HS-27A (cell line): ENCODE measurements around the gene SEPTIN12.

Experiments used
- DNase-seq: peaks from one replicate; pipeline ENCODE4 v3.0.0-alpha.2; 2012; ENCODE audit warnings: low read depth, missing footprints

Gene SEPTIN12

GRCh38 chr16:4787627-4788482, at the start of gene SEPTIN12:
TSS of gene SEPTIN12 (minus strand) at chr16:4788345. CDS start at chr16:4787645, 700 bp downstream.
- DNase-seq: no peak

- no peak for DNase-seq
Observed at GRCh38 chr16:4836727-4837126, 48.6 kb upstream of the SEPTIN12 start.

DNA sequence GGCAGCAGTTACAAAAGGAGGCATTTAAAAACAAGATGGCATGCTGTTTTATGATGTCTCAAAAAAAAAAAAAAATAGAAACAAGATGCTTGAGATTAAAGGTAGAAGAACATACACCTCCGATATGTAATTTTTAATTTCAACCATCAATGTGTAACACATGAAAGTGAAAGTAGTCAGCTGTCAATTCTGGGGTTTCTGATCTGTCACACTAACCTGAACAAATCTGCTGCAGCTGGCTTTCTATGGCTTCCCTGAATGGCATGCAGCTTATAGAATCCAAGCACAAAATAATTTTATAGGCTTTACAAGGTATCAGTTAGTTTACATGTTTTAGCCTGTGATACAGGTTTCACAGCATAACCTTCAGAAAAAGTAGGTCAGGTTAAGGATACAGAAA, 45.4 kb upstream of the SEPTIN12 start:
- DNase-seq: no peak

GRCh38 chr16:4832698-4833343, 44.7 kb upstream of the SEPTIN12 start:
- DNase-seq: no peak

DNA sequence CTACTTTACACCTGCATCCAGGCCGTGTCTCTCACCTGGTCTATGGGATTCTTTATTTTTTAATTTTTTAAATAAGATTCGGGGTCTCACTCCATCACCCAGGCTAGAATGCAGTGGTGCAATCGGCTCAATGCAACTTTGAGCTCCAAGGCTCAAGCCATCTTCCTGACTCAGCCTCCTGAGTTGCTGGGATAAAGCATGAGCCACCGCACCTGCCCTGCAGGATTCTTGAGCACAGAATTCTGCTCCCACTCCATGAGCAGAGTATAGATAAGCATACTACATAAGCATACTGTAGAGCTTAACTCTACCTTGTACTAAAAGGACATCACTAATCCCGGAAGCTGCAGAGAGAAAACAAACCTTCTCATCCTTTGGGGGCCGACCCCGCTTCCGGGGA, 43.5 kb upstream of the SEPTIN12 start:
- no peak for DNase-seq

DNA sequence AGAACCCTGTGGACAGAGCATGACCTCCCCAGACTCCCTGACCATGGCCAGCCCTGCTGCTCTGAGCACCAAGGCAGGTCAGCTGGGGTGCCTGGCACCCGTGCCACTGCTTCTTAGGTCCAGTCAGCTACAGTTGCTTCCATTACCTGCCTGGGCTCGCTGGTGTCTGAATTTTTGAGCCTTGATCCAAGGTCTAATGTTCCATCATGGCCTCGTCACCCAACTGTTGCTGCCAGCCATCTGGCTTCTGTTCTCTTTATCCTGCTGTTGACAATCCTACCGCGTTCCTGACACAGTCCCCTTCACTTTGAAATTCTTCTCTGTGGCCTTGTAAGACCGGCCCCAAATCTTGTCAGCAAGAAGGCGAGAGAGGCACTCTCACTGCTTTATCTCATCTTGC, 42.3 kb upstream of the SEPTIN12 start:
- DNase-seq: no peak

GRCh38 chr16:4828567-4829321, 40.6 kb upstream of the SEPTIN12 start:
- DNase-seq: no peak

- no peak for DNase-seq
Observed at GRCh38 chr16:4826980-4827379, 38.8 kb upstream of the SEPTIN12 start.

DNA sequence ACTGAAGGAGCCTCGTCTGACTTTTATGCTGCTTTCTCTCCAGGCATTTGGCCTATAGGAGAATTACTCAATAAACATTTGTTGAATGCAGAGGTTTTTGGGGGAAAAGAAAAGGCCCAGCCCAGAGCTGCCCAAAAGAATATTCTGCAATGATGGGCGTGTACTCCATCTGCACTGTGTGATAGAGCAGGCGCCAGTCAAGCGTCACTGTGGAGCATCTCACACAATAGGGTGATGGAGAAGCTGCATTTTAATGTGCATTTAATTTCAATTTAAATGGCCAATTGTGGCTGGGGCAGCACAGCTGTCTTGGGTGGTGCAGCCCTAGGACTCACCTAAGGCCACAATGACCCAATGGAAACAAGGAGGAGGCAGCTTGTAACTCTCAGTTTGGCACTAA, 38.4 kb upstream of the SEPTIN12 start:
- no peak for DNase-seq

DNA sequence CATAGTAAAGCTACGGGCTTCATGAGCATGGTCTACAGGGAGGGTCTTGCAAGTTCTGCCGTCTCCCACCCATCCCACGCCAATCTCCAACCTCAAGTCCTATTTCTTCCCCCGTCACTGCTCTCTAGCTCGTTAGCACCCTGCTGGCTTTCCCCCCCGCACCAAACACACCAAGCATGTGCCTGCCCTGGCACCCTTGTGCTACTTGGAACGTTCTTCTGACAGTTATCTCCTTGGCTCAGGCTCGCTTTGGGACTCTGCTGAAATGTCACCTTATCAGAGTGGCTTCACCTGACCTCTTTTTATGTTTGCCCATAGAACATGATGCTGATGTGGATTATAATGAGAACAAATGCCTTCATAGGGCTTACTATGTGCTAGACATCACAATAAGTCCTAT, 37.1 kb upstream of the SEPTIN12 start:
- DNase-seq: no peak

GRCh38 chr16:4820652-4821051, 32.5 kb upstream of the SEPTIN12 start:
- no peak for DNase-seq

DNA sequence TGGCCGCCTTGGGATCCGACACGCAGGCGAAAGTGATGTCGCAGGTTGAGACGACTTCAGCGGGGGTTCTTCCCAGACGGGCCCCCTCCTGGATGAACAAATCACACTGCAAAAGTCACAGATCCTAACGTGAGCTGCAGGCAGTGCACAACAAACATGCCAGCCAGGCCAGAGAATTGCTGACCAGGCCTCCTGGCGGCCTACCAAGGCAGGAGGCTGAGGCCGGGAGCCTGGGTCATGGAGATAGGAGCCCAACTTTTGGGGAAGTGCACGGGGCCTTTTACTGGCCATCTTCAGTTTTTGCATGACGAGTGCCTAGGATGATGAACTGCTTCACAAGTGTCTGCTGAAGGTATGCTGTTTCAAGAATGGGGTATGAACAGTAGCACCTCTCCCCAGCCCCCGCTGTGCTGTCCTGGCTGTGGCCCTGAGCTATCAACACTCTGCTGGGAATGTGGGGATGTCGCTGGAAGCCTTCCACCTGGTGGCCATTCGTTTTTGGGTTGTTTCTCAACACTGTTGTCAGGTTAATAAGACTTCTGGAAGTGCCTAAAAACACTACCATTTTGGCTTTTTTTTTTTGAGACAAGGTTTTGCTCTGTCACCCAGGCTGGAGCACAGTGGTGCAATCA, 26.5 kb upstream of the SEPTIN12 start:
- DNase-seq: no peak

DNA sequence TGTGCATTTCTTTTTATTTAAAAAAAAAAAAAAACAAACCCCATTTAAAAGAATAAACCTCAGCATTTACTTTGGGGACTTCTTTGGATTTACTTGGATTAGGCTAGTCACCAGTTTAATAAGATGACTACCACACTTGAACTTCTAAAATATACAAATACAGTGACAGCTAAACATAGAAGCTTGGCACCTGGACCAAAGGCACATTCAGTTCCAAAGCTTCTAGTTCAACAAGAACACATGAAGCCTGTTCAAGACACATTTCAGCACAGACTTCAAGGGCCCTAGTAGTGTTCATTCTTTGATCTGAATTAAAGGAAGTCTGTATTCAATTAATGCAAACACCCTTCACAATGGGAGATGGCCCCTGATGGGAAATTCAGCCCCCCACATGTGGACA, 25.9 kb upstream of the SEPTIN12 start:
- no peak for DNase-seq

- DNase-seq: no peak
Observed at GRCh38 chr16:4813251-4814003, 25.3 kb upstream of the SEPTIN12 start.

GRCh38 chr16:4811773-4812172, 23.6 kb upstream of the SEPTIN12 start:
- no peak for DNase-seq

DNA sequence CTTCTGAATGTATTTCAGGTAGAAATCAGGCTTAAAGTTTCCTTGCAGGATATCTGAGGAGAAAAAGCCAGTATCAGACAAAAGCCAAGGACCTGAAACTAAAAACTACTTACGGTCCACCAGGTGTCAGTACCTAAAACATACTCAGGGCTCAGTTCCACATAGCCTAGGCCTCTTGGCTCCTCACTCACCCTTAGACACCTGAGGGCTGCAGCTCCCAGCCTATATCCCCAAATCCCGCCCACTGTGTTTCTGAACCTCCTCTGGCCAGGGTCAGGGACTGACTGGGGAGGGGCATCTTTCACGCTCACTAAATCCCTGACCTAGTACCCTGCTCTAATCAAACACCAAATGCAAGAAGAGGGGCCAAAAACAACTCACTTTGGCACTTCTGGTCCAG, 23.1 kb upstream of the SEPTIN12 start:
- no peak for DNase-seq

GRCh38 chr16:4806280-4806679, 18.1 kb upstream of the SEPTIN12 start:
- no peak for DNase-seq

DNA sequence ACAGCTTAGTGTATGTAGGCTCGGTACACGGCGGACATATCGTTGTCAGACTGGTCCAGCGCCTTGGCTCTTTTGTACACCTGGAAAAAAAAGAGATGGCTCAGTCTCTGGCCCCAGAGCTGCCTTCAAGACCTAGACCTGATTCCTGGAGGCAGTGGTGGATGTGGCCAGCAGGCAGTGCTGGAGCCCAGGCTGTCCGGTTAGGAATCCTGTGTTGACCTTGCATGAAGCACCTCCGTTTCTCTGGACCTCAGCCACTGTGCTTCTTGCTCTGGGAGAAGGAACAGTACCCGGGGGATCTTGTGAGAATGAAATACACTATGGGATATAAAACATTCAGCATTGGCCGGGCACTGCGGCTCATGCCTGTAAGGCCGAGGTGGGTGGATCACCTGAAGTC, 17.1 kb upstream of the SEPTIN12 start:
- no peak for DNase-seq

DNA sequence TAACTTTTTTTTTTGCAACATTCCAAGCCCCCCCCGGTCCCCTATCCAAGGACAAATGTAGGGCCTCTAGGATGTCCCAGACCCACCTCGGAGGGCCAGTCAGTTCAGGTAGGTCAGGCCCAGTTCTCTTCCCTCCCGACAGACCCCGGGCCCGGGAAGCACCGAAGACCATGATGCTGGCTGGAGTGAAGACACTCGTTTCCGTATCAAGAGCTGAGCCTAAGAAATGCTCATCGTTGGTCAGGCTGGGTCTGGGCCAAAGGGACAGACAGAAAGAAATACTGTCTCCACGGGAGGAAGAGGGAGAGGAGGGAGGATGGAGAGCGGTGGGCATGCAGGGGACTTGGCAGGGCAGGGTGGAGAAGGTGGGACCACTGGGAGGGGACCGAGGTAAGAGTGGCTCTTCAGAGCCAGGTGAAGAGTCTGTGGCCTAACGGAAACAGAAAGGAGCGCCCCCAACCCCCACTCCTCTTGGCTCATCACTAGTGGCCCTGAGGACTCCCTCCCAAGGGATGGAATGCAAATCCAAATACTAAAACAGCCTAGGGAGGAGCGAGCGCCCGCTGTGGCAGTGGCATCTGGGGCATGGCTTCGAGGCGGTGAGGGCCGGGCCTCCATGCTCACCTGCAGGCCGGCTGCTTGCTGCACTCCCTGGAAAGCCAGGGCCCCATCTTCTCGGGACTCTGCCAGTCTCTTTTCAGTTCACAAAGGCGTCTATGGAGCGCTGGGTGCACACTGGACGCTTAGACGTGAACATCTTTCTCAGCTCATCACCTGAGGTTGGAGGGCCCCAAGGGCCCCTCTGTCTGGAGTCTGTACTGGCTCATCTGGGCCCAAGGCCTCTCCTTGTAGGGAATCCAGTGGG, 16.0 kb upstream of the SEPTIN12 start:
- DNase-seq: no peak

DNA sequence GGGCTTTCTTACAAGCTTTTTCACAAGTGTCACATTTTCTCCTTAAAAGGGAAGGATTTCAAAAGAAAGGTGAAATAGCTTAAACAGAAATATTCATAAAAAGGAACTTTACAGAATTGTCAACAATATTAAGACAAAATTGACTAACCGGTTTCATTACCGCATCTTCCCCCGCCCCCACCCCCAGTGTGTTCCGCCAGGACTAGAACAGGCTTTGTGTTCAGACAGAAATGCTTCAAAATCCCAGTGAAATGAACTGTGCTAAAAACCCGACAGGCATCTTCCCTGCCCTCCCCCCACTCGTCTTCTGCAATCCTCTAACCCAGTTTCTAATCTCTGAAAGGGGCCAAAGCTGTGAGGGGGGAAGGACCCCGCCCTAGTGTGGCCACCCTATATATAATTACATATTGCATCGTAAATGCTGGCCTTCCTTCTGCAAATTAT, 15.3 kb upstream of the SEPTIN12 start:
- no peak for DNase-seq
